ENCODE results near the gene SPOCK3.

DNA sequence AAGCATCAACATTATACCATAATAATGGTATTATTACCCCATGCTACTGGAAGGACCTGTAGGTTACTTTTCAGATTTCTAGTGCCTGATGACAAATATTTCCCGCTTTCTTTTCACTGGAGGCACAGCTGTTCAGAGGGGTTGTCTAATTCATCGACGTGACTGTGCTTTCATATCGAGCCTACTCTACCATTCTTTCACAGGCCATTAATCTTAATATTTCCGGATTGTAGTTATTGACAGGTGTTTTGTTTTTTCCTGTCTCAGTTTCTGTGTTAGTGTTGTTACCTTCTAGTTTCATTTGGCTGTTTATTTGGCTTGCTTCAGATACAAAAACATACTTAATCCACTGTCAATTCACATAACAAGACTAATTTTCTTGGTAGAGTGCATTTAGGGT lies 330.9 kb downstream of the SPOCK3 start:
- TF ChIP-seq POLR2A (IDR thresholded peaks at IDR 0.05; ENCODE audit: low read length) (no peak), GATA1 (IDR thresholded peaks at IDR 0.05; ENCODE audit: low read depth, low read length) (no peak)
